Head of caudate nucleus (tissue), 42 donors: ENCODE data around the gene HOXA10.
A peak's percentile ranks its signal among the peaks of the same experiment; 100 is the strongest.

Source experiments
- DNase-seq, 42 donors: peaks; one replicate each; pipeline versions ENCODE4 v3.0.0 to v3.0.0-alpha.2; 2020 to 2021; ENCODE audit warnings: mixed read lengths in 7 of 42
- intact Hi-C: fragments of 100-400 bp; cut with DNase I; formaldehyde crosslinking; loops from one replicate; pipeline ENCODE4 v1.15.0; 2022

HOXA10 gene

GRCh38 chr7:27164045-27164366 lies 10.1 kb downstream of the HOXA10 start:
- DNase-seq = no peak

GRCh38 chr7:27163288-27164044 lies 10.7 kb downstream of the HOXA10 start:
- peak in 1 of 42 donors; percentile 7 for DNase-seq

More at GRCh38 chr7:27164045-27164366, 10.1 kb downstream of the HOXA10 start:
- intact Hi-C loops = loop anchor here (5.0 to 10.0 kb wide), 2 partner anchors 797 to 1299 kb away; no protein-coding TSS in a partner anchor

GRCh38 chr7:27162561-27163287 lies 11.4 kb downstream of the HOXA10 start:
- intact Hi-C loops = loop anchor here (5.0 to 10.0 kb wide), 2 partner anchors 795 to 1298 kb away; no protein-coding TSS in a partner anchor

More at GRCh38 chr7:27163288-27164044, 10.7 kb downstream of the HOXA10 start:
- intact Hi-C loops = loop anchor here (5.0 to 10.0 kb wide), 2 partner anchors 796 to 1299 kb away; no protein-coding TSS in a partner anchor

GRCh38 chr7:27161721-27162560 lies 12.2 kb downstream of the HOXA10 start:
- DNase-seq = peak in 1 of 42 donors; percentile 15
- intact Hi-C loops = loop anchor here (2.0 to 10.0 kb wide), 3 partner anchors 479 to 1297 kb away; no protein-coding TSS in a partner anchor

More at GRCh38 chr7:27162561-27163287, 11.4 kb downstream of the HOXA10 start:
- no peak for DNase-seq

- peak in 4 of 42 donors; percentile 13 to 56 (median 36) for DNase-seq
- intact Hi-C loops = loop anchor here (2.0 to 10.0 kb wide), 3 partner anchors 478 to 1296 kb away; no protein-coding TSS in a partner anchor
These were observed 12.9 kb downstream of the HOXA10 start for GRCh38 chr7:27161214-27161720.

- intact Hi-C loops = loop anchor here (2.0 to 10.0 kb wide), 3 partner anchors 478 to 1296 kb away; no protein-coding TSS in a partner anchor
- peak; percentile 72 to 94 (median 84) for DNase-seq
These were observed 13.4 kb downstream of the HOXA10 start for GRCh38 chr7:27160546-27161213.

GRCh38 chr7:27160145-27160545 lies 14.0 kb downstream of the HOXA10 start:
- peak in 1 of 42 donors; percentile 11 for DNase-seq
- intact Hi-C loops = loop anchor here (2.0 to 10.0 kb wide), 3 partner anchors 477 to 1295 kb away; no protein-coding TSS in a partner anchor

GRCh38 chr7:27159266-27160144 lies 14.6 kb downstream of the HOXA10 start:
- intact Hi-C loops = loop anchor here (2.0 to 10.0 kb wide), 3 partner anchors 477 to 1295 kb away; no protein-coding TSS in a partner anchor
- DNase-seq = peak in 4 of 42 donors; percentile 1 to 14 (median 8)

GRCh38 chr7:27158436-27159265 lies 15.5 kb downstream of the HOXA10 start:
- intact Hi-C loops = no loop called here

GRCh38 chr7:27157702-27158431 lies 16.3 kb downstream of the HOXA10 start:
- intact Hi-C loops = no loop called here
- DNase-seq = peak in 8 of 42 donors; percentile 1 to 22 (median 8)

More at GRCh38 chr7:27158436-27159265, 15.5 kb downstream of the HOXA10 start:
- peak in 5 of 42 donors; percentile 3 to 23 (median 11) for DNase-seq

GRCh38 chr7:27156916-27157701 lies 17.0 kb downstream of the HOXA10 start:
- DNase-seq = peak in 7 of 42 donors; percentile 4 to 27 (median 17)
- intact Hi-C loops = no loop called here

- intact Hi-C loops = no loop called here
These were observed 17.6 kb downstream of the HOXA10 start, which contains the start of gene HOXA7 for GRCh38 chr7:27156508-27156898. Gene HOXA7, minus strand, starts transcription at chr7:27156675. Its CDS starts 130 bp downstream, at chr7:27156545.

GRCh38 chr7:27155816-27156507 lies 18.2 kb downstream of the HOXA10 start:
- intact Hi-C loops = no loop called here
- DNase-seq = peak in 7 of 42 donors; percentile 3 to 28 (median 16)

More at GRCh38 chr7:27156508-27156898, 17.6 kb downstream of the HOXA10 start, which contains the start of gene HOXA7:
- peak in 5 of 42 donors; percentile 12 to 17 (median 15) for DNase-seq
